ENCODE results near the gene DMXL1.

GRCh38 chr5:119275146-119275545 lies 204.3 kb downstream of the DMXL1 start:
- TF ChIP-seq POLR2A (IDR thresholded peaks at IDR 0.05) (no peak), POLR2AphosphoS5 (IDR thresholded peaks at IDR 0.05) (no peak), CTCF (IDR thresholded peaks at IDR 0.05) (no peak)

Data from breast epithelium (tissue), 3 donors.